HepG2 (cell line): ENCODE results near the gene HMCN1.

Experiments
- CHD4 ChIP-seq: fragments of 200-600 bp; sonication (generic); IDR thresholded peaks from 2 replicates; pipeline ENCODE4 v1.7.0; 2017; ENCODE audit warnings: mild to moderate bottlenecking, low read length, borderline replicate concordance
- ELF1 ChIP-seq: sonication (generic); formaldehyde crosslinking; IDR thresholded peaks from 2 replicates; pipeline ENCODE4 v1.4.0; 2020; ENCODE audit warnings: missing genetic modification reagents
- KLF9 ChIP-seq: IDR thresholded peaks from 2 replicates; pipeline ENCODE4 v1.6.1; 2016; ENCODE audit warnings: low read depth
- NR2C2 ChIP-seq: sonication (generic); formaldehyde crosslinking; IDR thresholded peaks from 2 replicates; pipeline ENCODE4 v1.4.0; 2020; ENCODE audit warnings: missing genetic modification reagents, mild to moderate bottlenecking, moderate library complexity, borderline replicate concordance
- ZNF598 ChIP-seq: sonication (generic); formaldehyde crosslinking; IDR thresholded peaks from 2 replicates; pipeline ENCODE4 v1.5.1; 2020; ENCODE audit warnings: mild to moderate bottlenecking, missing genetic modification reagents, borderline replicate concordance
- ZNF749 ChIP-seq: sonication (generic); formaldehyde crosslinking; IDR thresholded peaks from 2 replicates; pipeline ENCODE4 v1.8.0; 2022; ENCODE audit warnings: mild to moderate bottlenecking, missing genetic modification reagents, moderate library complexity, borderline replicate concordance
- ZNF773 ChIP-seq: sonication (generic); formaldehyde crosslinking; IDR thresholded peaks from 2 replicates; pipeline ENCODE4 v1.4.0; 2020; ENCODE audit warnings: missing genetic modification reagents, borderline replicate concordance
- TF ChIP-seq, protein P1 (sequence below): sonication (generic); formaldehyde crosslinking; IDR thresholded peaks from 2 replicates; pipeline ENCODE4 v1.4.0; 2020; ENCODE audit warnings: missing genetic modification reagents, low read depth, mild to moderate bottlenecking, borderline replicate concordance
- TF ChIP-seq, protein P2 (sequence below): sonication (generic); formaldehyde crosslinking; IDR thresholded peaks from 2 replicates; pipeline ENCODE4 v1.5.0; 2020; ENCODE audit warnings: mild to moderate bottlenecking, missing genetic modification reagents, moderate library complexity

DNA sequence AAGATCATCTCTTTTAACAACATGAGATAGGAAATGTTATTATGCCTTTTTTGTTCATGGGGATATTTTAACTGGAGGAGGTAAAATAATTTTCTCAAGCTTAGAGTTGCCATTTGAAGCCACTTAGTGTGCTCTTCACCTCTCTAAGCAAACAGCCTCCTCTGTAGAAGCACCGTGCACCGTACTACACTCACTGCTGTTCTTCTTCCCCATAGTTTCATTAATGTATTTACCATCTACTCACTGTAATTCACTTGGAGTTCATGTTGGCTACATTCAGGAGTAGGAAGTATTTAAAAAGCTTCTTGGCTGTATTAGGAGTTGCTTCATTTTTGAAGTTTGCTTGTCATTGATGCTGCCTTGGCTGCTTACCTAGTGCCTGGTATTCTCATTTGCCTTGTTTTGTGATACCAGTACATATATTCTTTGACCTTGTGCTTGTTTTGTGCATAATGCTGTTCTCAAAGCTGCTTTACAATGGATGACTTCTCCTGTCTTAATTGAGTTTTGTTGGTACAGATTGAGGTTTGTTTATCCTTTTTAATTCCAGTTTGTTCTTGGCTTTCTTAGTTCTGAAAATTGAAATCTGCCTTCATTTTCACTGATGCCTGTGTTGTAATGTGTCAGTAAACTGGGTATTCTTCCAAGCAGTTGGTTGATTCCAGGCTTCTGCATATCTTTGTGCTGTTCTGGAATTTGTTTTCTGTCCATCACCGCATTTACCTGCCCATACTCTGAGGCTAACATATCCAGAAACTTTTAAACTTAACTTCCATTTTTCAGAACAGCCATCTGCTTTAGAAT lies 240.4 kb downstream of the HMCN1 start:
- TF ChIP-seq ZNF749 (CRISPR knock-in tag): no peak
- TF ChIP-seq ELF1 (CRISPR knock-in tag): no peak
- TF ChIP-seq, protein P1, sequence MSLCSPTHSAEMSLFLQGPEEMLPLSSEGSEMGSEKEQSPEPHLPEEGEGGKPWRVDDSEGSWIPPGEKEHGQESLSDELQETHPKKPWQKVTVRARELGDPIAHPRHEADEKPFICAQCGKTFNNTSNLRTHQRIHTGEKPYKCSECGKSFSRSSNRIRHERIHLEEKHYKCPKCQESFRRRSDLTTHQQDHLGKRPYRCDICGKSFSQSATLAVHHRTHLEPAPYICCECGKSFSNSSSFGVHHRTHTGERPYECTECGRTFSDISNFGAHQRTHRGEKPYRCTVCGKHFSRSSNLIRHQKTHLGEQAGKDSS (CRISPR knock-in tag): no peak
- no peak for TF ChIP-seq ZNF773 (CRISPR knock-in tag)
- no peak for TF ChIP-seq NR2C2 (CRISPR knock-in tag)
- no peak for TF ChIP-seq CHD4
- TF ChIP-seq KLF9 (CRISPR knock-in tag): no peak
- TF ChIP-seq, protein P2, sequence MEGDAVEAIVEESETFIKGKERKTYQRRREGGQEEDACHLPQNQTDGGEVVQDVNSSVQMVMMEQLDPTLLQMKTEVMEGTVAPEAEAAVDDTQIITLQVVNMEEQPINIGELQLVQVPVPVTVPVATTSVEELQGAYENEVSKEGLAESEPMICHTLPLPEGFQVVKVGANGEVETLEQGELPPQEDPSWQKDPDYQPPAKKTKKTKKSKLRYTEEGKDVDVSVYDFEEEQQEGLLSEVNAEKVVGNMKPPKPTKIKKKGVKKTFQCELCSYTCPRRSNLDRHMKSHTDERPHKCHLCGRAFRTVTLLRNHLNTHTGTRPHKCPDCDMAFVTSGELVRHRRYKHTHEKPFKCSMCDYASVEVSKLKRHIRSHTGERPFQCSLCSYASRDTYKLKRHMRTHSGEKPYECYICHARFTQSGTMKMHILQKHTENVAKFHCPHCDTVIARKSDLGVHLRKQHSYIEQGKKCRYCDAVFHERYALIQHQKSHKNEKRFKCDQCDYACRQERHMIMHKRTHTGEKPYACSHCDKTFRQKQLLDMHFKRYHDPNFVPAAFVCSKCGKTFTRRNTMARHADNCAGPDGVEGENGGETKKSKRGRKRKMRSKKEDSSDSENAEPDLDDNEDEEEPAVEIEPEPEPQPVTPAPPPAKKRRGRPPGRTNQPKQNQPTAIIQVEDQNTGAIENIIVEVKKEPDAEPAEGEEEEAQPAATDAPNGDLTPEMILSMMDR (CRISPR knock-in tag): no peak
- no peak for TF ChIP-seq ZNF598
